ENCODE data around the gene UBA7.
A peak's percentile ranks its signal among the peaks of the same experiment; 100 is the strongest.

The UBA7 gene

DNA sequence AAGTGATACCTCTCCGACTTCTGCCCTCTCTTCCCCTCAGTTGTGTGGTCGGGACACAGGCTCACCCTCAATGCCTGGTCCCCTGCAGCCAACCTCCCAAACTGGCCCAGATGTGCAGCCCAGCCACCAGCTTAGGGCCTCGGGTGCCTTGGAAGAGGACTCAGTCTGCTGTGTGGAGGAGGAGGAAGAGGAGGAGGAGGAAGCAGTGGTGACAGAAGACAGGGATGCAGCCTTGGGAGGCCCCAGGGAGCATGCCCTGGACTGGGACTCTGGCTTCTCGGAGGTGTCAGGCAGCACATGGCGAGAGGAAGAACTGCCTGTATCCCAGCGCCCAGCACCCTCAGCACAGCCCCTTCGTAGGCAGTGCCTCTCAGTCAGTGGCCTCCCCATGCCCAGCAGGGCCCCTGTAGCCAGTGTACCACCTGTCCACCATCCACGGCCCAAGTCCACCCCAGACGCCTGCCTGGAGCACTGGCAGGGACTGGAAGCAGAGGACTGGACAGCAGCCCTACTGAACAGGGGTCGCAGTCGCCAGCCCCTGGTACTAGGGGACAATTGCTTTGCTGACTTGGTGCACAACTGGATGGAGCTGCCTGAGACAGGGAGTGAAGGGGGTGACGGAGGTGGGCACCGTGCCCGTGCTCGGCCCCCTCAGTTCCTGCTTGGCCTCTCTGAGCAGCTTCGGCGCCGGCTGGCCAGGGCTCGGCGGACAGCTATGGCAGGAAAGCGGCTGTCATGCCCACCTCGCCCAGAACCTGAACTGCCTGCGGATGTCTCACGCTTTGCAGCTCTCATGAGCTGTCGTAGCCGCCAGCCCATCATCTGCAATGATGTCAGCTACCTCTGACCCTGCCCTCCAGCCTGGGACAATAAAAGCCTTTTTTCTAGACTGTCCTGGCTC lies 9.4 kb downstream of the UBA7 start:
- DNase-seq (ENCODE audit: low spot score): no peak

DNA sequence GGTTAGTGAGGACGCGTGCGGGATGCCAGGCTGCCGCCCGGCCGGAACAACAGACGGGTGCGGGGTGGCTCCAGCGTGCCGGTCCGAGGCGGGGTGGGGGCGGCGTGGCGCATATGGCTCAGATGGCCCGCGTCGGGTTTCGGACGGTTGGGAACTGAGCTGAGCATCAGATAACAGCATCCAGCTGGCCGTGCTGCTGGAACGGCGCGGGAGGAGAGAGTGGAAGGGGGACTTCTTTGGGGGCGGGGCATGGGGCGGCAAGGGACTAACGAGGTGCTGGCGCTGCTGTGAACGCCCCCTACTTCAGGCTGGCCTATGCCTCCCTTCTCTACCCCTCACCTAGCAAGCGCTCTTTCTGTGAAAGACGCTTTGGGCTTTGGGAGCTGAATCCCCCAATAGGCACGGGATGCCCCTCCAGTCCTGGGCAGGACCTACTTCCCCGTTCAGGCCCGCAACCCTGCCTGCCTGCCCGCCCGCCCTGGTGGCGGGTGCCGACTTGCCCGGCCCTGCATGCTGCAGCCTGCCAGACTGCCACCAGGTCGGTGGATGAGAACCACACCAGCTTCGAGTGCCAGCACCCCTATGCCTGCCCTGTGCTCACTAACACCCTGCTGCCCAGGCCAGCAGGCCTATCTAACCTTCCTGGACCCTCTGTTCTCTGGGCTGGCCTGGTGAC lies 10.2 kb downstream of the UBA7 start:
- DNase-seq (ENCODE audit: low spot score): peak; percentile 22

DNA sequence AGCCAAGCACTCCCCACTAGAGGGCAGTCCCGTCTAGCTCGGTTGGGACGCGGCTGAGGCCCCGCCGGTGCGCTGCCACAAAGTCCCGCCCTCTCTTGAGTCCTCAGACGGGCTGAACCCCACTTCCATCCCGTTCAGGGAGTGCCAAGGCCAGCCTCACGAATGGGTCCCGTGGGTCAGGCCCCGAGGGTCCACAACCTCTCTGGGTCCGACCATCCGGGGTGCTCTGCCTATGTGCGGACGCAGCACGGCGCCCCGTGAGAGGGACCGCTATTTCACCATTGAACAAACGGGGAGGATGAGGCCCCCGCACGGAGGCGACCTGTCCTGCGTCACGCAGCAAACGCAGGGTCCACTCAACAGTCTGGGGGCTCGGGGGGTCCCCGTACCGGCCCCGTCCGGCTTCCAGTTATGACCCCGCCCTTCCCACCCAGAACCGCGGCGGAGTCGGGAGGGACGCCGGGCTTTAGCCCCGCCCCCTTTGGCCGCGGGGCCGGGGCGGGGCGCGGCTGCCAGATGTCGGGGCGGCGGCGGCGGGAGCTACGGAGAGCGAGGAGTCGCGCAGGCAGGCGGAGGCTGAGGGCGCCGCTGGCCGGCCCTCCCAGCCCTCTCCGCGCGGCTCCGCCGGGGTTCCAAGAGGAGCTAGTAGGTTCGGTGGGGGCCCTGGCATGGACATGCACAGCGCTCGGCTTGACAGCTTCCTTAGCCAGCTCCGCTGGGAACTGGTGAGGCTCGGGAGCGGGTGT lies 10.9 kb downstream of the UBA7 start, which contains the start of gene INKA1:
INKA1 (plus strand) TSS at position 543 of the 746 bp plus-strand sequence; CDS start at position 675, 132 bp downstream.
- peak; percentile 85 for DNase-seq (ENCODE audit: low spot score)

- DNase-seq (ENCODE audit: low spot score): no peak
Observed at GRCh38 chr3:49801160-49801559, 12.6 kb downstream of the UBA7 start.

DNA sequence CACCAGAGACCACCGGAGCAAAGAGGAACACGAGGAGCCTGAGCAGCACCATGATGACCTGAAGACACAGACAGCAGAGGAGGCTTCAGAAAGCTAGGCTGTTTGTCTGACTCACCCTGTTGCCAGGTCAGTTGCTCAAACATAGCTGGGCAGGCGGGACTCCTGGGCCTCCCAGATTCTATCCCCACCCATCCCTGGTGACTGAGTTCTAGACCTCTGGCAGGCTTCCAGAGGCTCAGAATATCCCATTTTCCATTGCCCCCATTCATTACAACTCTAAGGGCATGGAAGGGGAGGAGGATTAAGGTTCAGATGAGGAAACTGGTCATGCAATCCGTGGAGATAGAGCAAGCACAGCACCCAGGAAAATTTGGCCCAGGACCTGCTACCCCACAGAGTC lies 14.0 kb downstream of the UBA7 start, which contains the start of gene CDHR4:
CDHR4 (minus strand) TSS at position 113 of the 400 bp plus-strand sequence; CDS start at position 52, 61 bp downstream.
- DNase-seq (ENCODE audit: low spot score): no peak

GRCh38 chr3:49799105-49799504 lies 14.6 kb downstream of the UBA7 start:
- DNase-seq (ENCODE audit: low spot score): no peak

DNA sequence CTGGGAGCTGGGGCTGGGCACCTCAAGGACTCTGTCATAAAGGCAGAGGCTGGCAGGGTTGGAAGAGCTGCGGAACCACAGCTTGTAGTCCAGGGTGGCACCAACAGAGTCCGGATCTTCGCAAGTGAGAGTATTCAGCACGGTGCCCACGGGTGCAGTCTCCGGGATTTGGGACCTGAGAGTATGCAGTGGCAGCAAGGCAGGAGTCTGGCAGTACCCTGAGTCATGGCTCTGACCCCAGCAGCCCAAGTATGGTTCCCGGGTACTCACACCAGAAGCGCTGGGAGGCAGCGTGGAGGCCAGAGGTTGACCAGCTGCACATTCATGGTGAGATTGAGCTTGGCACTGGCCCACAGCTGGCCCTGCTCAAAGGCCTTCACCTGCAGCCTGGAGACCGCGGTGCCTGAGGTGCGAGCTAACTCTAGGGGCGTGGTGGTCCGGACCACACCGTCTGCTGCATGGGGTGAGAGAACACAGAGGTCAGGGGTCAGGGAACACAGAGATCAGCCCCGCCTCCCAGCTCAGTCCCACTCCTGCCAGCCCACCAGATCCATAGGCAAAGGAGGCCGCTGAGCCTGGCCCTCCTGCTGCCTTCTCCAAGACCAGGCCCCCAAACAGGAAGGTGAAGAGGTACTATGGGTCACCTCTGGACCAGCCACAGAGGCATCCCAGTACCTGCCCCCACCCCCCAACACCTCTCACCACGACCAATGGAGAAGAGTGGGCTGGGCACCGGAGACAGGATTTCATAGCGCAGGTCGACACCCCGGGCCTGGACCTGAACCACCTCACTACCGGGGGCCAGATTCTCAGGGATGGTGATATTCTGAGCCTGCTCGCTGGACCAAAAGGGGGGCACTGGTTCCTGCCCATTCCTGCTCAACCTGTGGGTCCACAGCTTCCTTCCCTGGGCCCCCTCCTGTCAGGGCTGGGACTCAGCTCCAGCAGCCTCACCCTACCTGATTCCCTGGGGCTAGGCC lies 18.5 kb downstream of the UBA7 start:
- no peak for DNase-seq (ENCODE audit: low spot score)

- DNase-seq (ENCODE audit: low spot score): no peak
Observed at GRCh38 chr3:49794431-49794830, 19.3 kb downstream of the UBA7 start.

DNA sequence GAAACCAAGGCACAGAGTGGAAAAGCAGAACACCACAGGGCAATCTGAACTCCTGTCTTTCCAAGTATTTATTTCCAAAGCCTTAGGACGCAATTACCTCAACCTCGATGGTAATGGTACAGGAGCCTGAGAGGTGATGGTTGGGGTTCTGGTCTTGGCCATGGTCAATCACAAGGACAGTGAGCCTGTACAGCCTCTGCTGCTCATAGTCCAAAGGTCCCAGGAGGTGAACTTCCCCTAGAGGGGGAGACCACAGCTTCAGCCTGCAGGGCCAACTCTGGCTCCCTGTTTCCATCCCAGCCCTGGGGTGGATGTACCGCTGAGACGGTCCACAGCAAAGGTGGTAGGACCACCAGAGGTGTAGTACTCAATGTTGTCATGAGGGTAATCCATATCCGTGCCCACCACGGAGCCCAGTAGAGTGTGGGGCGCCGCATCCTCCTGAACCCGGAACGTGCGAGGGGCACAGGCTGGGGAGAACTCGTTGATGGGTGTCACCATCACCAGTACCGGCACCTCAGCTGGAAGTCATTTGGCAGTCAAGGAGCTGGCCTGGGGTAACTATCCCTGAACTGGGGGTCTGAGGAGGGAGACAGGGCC lies 20.2 kb downstream of the UBA7 start:
- no peak for DNase-seq (ENCODE audit: low spot score)

DNA sequence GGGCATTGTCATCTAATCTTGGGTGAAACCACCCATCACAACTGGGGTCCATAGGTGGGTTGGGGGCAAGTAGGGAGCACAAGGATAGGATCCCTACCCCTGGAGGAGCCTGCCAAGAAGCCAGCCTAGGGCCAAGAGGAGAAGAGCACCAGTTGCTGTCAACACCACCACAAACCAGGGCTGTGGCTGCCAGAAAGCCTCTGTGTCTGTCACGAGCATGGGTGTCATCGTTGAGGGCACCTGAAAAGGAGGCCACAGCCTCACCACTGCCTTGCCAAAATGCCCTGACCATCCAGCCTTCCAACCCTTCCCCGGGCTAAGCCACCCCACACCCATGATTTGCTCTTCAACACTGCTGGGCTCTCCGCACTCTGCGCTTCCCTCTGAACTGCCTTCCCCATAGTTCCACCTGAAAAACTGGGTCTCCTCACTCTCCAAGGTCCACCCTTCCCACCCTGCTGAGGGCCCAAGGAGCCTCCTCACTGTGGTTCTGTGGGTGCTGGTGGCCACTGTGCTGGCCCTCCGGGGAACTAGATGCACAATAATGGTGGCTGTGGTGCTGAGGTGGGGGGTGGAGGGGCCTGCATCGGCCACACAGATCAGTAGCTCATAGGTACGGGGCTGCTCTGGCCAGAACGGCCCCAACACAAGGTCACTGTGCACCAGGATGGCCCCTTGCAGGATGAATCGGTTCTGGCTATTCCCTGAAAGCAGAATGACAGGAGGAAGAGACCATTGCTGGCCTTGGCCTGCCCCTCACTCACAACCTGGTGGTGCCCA lies 21.2 kb downstream of the UBA7 start:
- DNase-seq (ENCODE audit: low spot score): no peak

GRCh38 chr3:49791571-49791970 lies 22.2 kb downstream of the UBA7 start:
- no peak for DNase-seq (ENCODE audit: low spot score)

- no peak for DNase-seq (ENCODE audit: low spot score)
Observed at GRCh38 chr3:49790626-49791411, 22.9 kb downstream of the UBA7 start.

- DNase-seq (ENCODE audit: low spot score): no peak
Observed at GRCh38 chr3:49788056-49788455, 25.7 kb downstream of the UBA7 start.

GRCh38 chr3:49787536-49787935 lies 26.2 kb downstream of the UBA7 start:
- no peak for DNase-seq (ENCODE audit: low spot score)

DNA sequence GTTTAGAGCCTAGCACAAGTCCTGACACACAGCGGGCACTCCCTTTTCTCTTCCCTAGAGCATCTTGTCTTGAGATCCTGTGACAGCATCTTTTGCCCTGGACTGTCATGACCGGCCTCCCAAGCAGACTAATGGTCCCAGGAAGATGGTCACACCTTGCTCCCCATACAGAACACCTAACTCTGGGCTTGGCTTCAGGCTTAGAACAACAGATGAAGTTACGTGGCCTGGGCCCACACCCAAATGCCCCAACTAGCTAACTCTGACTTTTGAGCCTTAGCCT lies 26.6 kb downstream of the UBA7 start:
- no peak for DNase-seq (ENCODE audit: low spot score)

DNA sequence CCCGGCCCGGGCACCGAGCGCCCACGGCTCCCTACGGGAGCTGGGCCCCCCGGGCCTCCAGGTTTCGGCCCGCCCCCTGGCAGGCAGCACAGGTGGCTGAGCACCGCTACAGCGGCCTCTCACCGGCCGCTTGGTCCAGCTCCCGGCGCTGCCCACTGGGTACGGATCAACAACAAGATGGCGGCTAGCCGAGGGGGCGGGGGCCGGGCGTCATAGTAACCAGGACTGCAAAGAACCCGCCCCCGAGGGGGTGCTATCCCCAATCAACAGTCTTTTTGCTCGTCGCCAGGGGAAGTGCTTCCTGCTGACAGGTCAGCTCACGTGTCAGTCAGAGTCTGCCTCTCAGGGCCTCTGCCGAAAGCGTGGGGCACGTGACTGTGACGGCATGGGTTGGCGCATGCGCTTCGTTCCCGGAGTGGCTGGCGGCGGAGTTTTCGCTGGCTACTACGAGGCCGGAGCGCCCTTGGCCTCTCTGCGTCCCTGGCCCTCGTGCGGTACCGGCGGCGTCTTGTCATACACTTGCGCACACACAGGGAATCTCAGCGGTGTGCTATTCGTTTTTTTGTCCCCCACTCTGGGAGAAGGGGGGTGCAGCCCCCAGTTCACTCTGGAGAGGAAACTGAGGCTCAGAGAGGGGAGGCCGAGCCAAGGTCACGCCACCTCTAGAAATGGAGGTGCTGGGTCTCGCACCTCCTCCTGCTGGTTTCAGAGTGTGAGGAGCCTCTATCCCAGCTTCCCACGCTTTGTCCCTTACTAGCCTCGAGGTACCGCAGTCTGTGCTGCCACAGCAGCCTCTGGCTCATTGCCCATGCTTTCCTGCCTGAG lies 27.2 kb downstream of the UBA7 start, which contains the start of gene IP6K1:
IP6K1 (minus strand) TSS at position 186 of the 825 bp plus-strand sequence. CDS start 38,502 bp downstream, outside the sequence.
- peak; percentile 100 for DNase-seq (ENCODE audit: low spot score)

DNA sequence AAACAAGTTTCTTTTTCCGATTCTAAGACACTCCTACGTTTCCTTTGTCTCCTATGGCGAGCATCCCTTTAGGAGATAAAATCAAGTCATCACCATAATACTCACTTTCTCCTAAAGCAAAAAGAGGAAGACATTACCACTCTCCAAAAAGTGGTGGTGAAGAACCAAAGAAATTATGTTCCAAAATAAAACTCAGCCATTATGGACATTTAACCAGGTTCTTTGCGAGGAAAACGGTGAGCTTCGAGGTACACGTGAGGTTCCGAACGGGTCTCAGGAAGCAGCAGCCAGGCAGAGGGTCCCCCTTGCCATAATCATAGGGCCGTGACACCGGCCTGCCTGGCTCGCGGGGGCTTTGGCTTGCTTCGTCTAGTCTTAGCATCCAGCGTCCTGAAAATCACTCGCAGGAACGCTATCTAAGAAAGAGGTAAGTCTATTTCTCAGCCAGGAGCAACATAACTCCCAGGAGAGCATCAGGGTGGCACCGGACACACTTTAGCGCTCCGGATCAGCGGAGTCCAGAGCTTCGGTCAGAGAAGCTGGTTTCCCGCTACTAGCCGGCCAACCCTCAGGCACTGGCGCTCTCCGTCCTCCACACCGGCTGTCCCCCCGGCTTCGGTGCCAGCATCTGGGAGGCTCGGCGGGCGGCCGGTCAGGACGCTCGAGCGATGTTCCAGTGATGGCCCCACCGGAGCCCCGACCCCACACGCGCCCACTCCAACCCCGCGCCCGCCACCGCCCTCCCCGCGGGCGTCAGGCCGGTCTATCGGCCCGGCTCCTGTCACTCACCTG lies 28.0 kb downstream of the UBA7 start:
- no peak for DNase-seq (ENCODE audit: low spot score)

Measured in globus pallidus (tissue), 1 donor.